ENCODE measurements around the gene GPAT3. TPM values are rescaled to one million over a fixed set of nuclear protein-coding genes. Genes with fewer than 3 reads are reported as not detected.

Gene GPAT3
- total RNA-seq, 1 experiment from 2014 or later, result 29.1 TPM

DNA sequence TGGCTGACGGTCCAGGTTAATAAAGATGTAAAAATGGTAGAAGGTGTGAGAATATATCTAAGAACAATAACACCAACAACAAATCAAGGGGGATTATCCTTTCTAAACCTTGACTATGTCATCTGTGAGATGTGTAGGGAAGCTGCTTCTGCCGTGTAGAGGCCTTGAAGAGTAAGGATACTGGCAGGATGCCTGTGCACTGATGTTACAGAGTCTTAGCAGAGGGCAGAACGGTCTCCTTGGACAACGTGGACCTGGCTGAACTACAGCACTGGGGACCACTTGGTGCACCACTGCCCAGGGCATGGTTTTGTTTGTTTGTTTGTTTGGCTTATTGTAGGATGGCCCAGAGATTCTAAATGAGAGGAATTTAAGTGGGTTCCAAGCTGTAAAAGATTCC is 33.5 kb downstream of the GPAT3 start:
- DNase-seq, result no peak
- Histone ChIP-seq H3K4me3 (peak overlapping the region; percentile 44), H3K36me3 (ENCODE audit: low read depth) (no peaks in the 10 kb centered on the region), H3F3A (ENCODE audit: insufficient read depth, low read depth) (peaks cover 29% of the 10 kb centered on the region), H3K4me1 (replicated peaks; ENCODE audit: insufficient read depth) (peaks cover 40% of the 10 kb centered on the region), H3K27ac (peak overlapping the region; percentile 97), H3K27me3 (ENCODE audit: insufficient read depth, low read depth) (no peaks in the 10 kb centered on the region), H4K20me1 (ENCODE audit: insufficient read depth) (no peaks in the 10 kb centered on the region), H3K4me2 (peak overlapping the region; percentile 72), H2AFZ (no peak overlapping the region), H3K79me2 (ENCODE audit: low read depth) (peaks cover 84% of the 10 kb centered on the region), H3K9me2 (ENCODE audit: insufficient read depth) (no peaks in the 10 kb centered on the region), H3K9me3 (ENCODE audit: insufficient read depth, low read depth) (no peaks in the 10 kb centered on the region)
- BruUV-seq (replicated peaks), result TSS peak; percentile 100
- TF ChIP-seq, protein P1, sequence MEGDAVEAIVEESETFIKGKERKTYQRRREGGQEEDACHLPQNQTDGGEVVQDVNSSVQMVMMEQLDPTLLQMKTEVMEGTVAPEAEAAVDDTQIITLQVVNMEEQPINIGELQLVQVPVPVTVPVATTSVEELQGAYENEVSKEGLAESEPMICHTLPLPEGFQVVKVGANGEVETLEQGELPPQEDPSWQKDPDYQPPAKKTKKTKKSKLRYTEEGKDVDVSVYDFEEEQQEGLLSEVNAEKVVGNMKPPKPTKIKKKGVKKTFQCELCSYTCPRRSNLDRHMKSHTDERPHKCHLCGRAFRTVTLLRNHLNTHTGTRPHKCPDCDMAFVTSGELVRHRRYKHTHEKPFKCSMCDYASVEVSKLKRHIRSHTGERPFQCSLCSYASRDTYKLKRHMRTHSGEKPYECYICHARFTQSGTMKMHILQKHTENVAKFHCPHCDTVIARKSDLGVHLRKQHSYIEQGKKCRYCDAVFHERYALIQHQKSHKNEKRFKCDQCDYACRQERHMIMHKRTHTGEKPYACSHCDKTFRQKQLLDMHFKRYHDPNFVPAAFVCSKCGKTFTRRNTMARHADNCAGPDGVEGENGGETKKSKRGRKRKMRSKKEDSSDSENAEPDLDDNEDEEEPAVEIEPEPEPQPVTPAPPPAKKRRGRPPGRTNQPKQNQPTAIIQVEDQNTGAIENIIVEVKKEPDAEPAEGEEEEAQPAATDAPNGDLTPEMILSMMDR (conservative IDR thresholded peaks at IDR 0.05), result no peak
- no peak for TF ChIP-seq EZH2 (IDR thresholded peaks at IDR 0.05; ENCODE audit: low read depth)
- intact Hi-C loops (cut with micrococcal nuclease; ENCODE audit: unreplicated experiment), result loop anchor here (2.0 kb wide), 1 partner anchor 21 kb away; no protein-coding TSS in a partner anchor
- ChIA-PET POLR2A (ENCODE audit: unreplicated experiment) (interaction anchor here (0.6 kb wide), 1 partner anchor 31 kb away, joined by 3 read pairs; no protein-coding TSS in a partner anchor), CTCF (no interaction called here)

DNA sequence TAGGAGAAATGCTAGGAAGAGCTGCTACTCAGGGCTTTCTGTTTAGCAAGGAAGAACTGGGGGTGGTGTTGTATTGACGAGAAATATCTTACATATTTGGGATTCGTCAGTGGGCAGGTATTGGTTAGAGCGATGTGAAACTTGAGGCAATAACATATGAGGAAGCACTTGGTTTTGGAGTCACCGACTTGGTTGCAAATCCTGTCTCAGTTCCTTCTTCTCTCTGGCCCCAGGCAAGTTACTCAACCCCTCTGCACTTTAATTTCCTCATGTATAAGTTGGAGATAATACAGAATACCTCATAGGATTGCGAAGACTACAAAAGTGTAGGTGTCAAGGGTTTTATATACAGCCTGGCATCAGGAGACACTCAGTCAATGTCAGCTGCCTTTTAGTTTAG is 34.1 kb downstream of the GPAT3 start:
- BruUV-seq (replicated peaks), result no TSS peak
- Histone ChIP-seq H3K9me2 (ENCODE audit: insufficient read depth) (no peaks in the 10 kb centered on the region), H2AFZ (no peak overlapping the region), H3K4me1 (replicated peaks; ENCODE audit: insufficient read depth) (peaks cover 40% of the 10 kb centered on the region), H3K4me3 (peak overlapping the region; percentile 44; the same call in 1 of the 2 replicates), H3K4me2 (peak overlapping the region; percentile 72), H3F3A (ENCODE audit: insufficient read depth, low read depth) (peaks cover 29% of the 10 kb centered on the region), H3K9me3 (ENCODE audit: insufficient read depth, low read depth) (no peaks in the 10 kb centered on the region), H4K20me1 (ENCODE audit: insufficient read depth) (no peaks in the 10 kb centered on the region), H3K36me3 (ENCODE audit: low read depth) (no peaks in the 10 kb centered on the region), H3K27me3 (ENCODE audit: insufficient read depth, low read depth) (no peaks in the 10 kb centered on the region), H3K79me2 (ENCODE audit: low read depth) (peaks cover 84% of the 10 kb centered on the region), H3K27ac (peak overlapping the region; percentile 97)
- POLR2A ChIA-PET (ENCODE audit: unreplicated experiment), result interaction anchor here (0.6 kb wide), 3 partner anchors 32 to 557 kb away, joined by 3 to 5 read pairs (median 5); no protein-coding TSS in a partner anchor
- CTCF ChIA-PET, result interaction anchor here (0.6 kb wide), 1 partner anchor 77 kb away, joined by 8 read pairs; no protein-coding TSS in a partner anchor
- intact Hi-C loops (cut with micrococcal nuclease; ENCODE audit: unreplicated experiment), result loop anchor here (1.0 to 2.0 kb wide), 3 partner anchors 21 to 48 kb away; partner anchors contain the start of gene GPAT3
- DNase-seq, result peak; percentile 65 to 97
- TF ChIP-seq EZH2 (IDR thresholded peaks at IDR 0.05; ENCODE audit: low read depth), result no peak
- TF ChIP-seq, protein P1 (conservative IDR thresholded peaks at IDR 0.05), result no peak

DNA sequence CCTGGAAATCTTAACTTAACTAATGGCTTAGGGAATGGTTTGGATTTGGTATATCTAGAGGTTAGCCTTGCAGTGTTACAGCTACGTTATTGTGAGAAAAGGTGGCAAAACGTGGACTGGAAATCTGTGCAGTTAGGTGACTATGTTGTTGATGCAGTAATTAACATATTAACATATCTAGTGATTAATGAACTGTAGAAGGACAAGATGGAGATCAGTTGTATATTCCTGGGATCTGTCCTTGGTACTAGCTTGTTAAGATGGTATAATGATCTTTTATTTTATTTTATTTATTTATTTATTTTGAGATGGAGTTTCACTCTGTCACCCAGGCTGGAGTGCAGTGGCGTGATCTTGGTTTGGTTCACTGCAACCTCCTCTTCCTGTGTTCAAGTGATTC is 36.9 kb downstream of the GPAT3 start:
- POLR2A ChIA-PET (ENCODE audit: unreplicated experiment), result no interaction called here
- CTCF ChIA-PET, result no interaction called here
- intact Hi-C loops (cut with micrococcal nuclease; ENCODE audit: unreplicated experiment), result no loop called here
- Histone ChIP-seq H3K27me3 (ENCODE audit: insufficient read depth, low read depth) (no peaks in the 10 kb centered on the region), H3K36me3 (ENCODE audit: low read depth) (no peaks in the 10 kb centered on the region), H3K27ac (no peak overlapping the region), H4K20me1 (ENCODE audit: insufficient read depth) (no peaks in the 10 kb centered on the region), H3F3A (ENCODE audit: insufficient read depth, low read depth) (peaks cover 29% of the 10 kb centered on the region), H2AFZ (no peak overlapping the region), H3K79me2 (ENCODE audit: low read depth) (peaks cover 78% of the 10 kb centered on the region), H3K4me3 (no peak overlapping the region), H3K9me3 (ENCODE audit: insufficient read depth, low read depth) (no peaks in the 10 kb centered on the region), H3K9me2 (ENCODE audit: insufficient read depth) (no peaks in the 10 kb centered on the region), H3K4me1 (replicated peaks; ENCODE audit: insufficient read depth) (peaks cover 31% of the 10 kb centered on the region), H3K4me2 (no peak overlapping the region)
- TF ChIP-seq EZH2 (IDR thresholded peaks at IDR 0.05; ENCODE audit: low read depth), result no peak
- TF ChIP-seq, protein P1 (conservative IDR thresholded peaks at IDR 0.05), result no peak
- no TSS peak for BruUV-seq (replicated peaks)
- no peak for DNase-seq

All from PC-9 (cell line).